H1 (cell line): Measurements from ENCODE around the gene FOXK1. TPM values are rescaled to one million over a fixed set of nuclear protein-coding genes. Genes with fewer than 3 reads are reported as not detected.

Source experiments
- BRCA1 ChIP-seq: IDR thresholded peaks from 2 replicates; pipeline ENCODE4 v1.6.1; 2012; ENCODE audit warnings: low read depth, low read length, improper control_type of control experiment
- CEBPB ChIP-seq: IDR thresholded peaks from 2 replicates; pipeline ENCODE4 v1.6.1; 2012; ENCODE audit warnings: low read depth, low read length
- CHD2 ChIP-seq: IDR thresholded peaks from 2 replicates; pipeline ENCODE4 v1.6.1; 2012; ENCODE audit warnings: low read length, improper control_type of control experiment
- GABPA ChIP-seq: IDR thresholded peaks from 2 replicates; pipeline ENCODE4 v1.6.1; 2011; ENCODE audit warnings: mild to moderate bottlenecking, low read length, moderate library complexity, borderline replicate concordance; ENCODE audit not compliant: insufficient read depth
- POU5F1 ChIP-seq: IDR thresholded peaks from 2 replicates; pipeline ENCODE4 v1.6.1; 2011; ENCODE audit warnings: low read depth, mild to moderate bottlenecking, low read length, moderate library complexity
- RBBP5 ChIP-seq: IDR thresholded peaks from 2 replicates; pipeline ENCODE4 v1.7.1; 2012; ENCODE audit warnings: low read depth, mild to moderate bottlenecking, inconsistent platforms, low read length, moderate library complexity, borderline replicate concordance
- SIX5 ChIP-seq: IDR thresholded peaks from 2 replicates; pipeline ENCODE4 v1.6.1; 2011; ENCODE audit warnings: mild to moderate bottlenecking, low read depth, low read length
- USF2 ChIP-seq: IDR thresholded peaks from 2 replicates; pipeline ENCODE4 v1.6.1; 2011; ENCODE audit warnings: low read length, improper control_type of control experiment
- polyA plus RNA-seq, 7 experiments: library from polyadenylated mRNA; depleted of rRNA in 3 of 7; stranded (reverse) in 5 of 7; unstranded in 2 of 7; fragments of >200 nt in 5 of 7; fragments of 200-250 nt in 2 of 7; gene quantifications; 1 replicate in 5 of 7; 2 replicates in 1 of 7; 4 replicates in 1 of 7; pipeline versions ENCODE4 v1.2.1 to v1.2.3, GENCODE V29; 2011 to 2013; ENCODE audit warnings: missing spikeins in 2 of 7, mixed read lengths in 2 of 7
- total RNA-seq: library from RNA; stranded (reverse); fragmentation: NEBNext Ultra II Directional; extraction: Animal tissue kit (Norgen Biotek cat#: 25700); gene quantifications from 2 replicates; pipeline ENCODE4 v1.2.1, GENCODE V29; 2021

FOXK1 gene
- total and polyA plus RNA-seq, 2 of the 8 experiments (the other 6 are each of a cell fraction or from before 2014, with no cell fraction given): 2.0 to 8.5 TPM

- TF ChIP-seq USF2 (no peak), RBBP5 (no peak), GABPA (no peak), POU5F1 (no peak), CHD2 (no peak), CEBPB (no peak), BRCA1 (no peak), SIX5 (no peak)
Measured at GRCh38 chr7:4754433-4755010, 72.4 kb downstream of the FOXK1 start (continued).
